H1 (cell line): ENCODE data around the gene WDFY1. TPM values are rescaled to one million over a fixed set of nuclear protein-coding genes. Genes with fewer than 3 reads are reported as not detected.

Experiments
- CTCF ChIA-PET: fragments of 300-600 bp; sonication (Branson Sonifier 250); formaldehyde crosslinking; loops from one replicate; lab custom pipeline; 2021; ENCODE audit not compliant: partially characterized antibody; lab: Charles Lee
- POLR2A ChIA-PET: fragments of 300-600 bp; sonication (Branson Sonifier 250); formaldehyde crosslinking; loops from one replicate; lab custom pipeline; 2021; ENCODE audit warnings: inconsistent platforms; ENCODE audit not compliant: partially characterized antibody; lab: Charles Lee
- DNase-seq, 2 experiments: peaks; one replicate each; pipeline versions ENCODE4 v3.0.0 to v3.0.0-alpha.2; 2010 to 2022; ENCODE audit warnings: low spot score in 2 of 2, low read depth in 1 of 2, mixed read lengths in 1 of 2
- FAIRE-seq: peaks from 2 replicates; lab custom pipeline; 2011; peaks lifted over from hg19 to GRCh38; lab: Jason Lieb, UNC
- H2AFZ ChIP-seq: 2 replicates; pipeline ENCODE4 v1.8.1; 2012; ENCODE audit warnings: low read length, inconsistent platforms
- H2AK5ac ChIP-seq: 2 replicates; pipeline ENCODE4 v1.6.1; 2013; ENCODE audit warnings: low read depth, low read length
- H2BK120ac ChIP-seq: replicated peaks from 2 replicates; pipeline ENCODE3; 2013; ENCODE audit warnings: low read depth, low read length, inconsistent platforms
- H2BK12ac ChIP-seq: 2 replicates; pipeline ENCODE4 v1.6.1; 2013; ENCODE audit warnings: low read depth, low read length
- H2BK15ac ChIP-seq: 2 replicates; pipeline ENCODE4 v1.6.1; 2013; ENCODE audit warnings: low read length
- H2BK20ac ChIP-seq: 2 replicates; pipeline ENCODE4 v1.6.1; 2013; ENCODE audit warnings: low read length
- H2BK5ac ChIP-seq: 2 replicates; pipeline ENCODE4 v1.6.1; 2013; ENCODE audit warnings: low read depth, low read length
- H3K14ac ChIP-seq: 2 replicates; pipeline ENCODE4 v1.6.1; 2013; ENCODE audit warnings: inconsistent platforms; ENCODE audit not compliant: insufficient read length
- H3K18ac ChIP-seq: 2 replicates; pipeline ENCODE4 v1.6.1; 2013; ENCODE audit warnings: low read length; ENCODE audit errors: extremely low read depth
- H3K23ac ChIP-seq: 2 replicates; pipeline ENCODE4 v1.6.1; 2013; ENCODE audit warnings: inconsistent platforms; ENCODE audit not compliant: insufficient read length
- H3K23me2 ChIP-seq: 2 replicates; pipeline ENCODE4 v1.6.1; 2013; ENCODE audit warnings: low read depth, low read length
- H3K27ac ChIP-seq: 2 replicates; pipeline ENCODE4 v1.6.1; 2011; ENCODE audit warnings: low read depth, low read length, inconsistent platforms
- H3K27me3 ChIP-seq, 4 experiments: replicated peaks in 1 of 4; 1 replicate in 1 of 4; 2 replicates in 3 of 4; pipeline versions ENCODE4 v1.6.1 to v1.8.1; 2011 to 2013; ENCODE audit warnings: low read length in 3 of 4, mild to moderate bottlenecking in 3 of 4, inconsistent platforms in 2 of 4, mixed read lengths in 2 of 4, moderate library complexity in 1 of 4; ENCODE audit not compliant: control insufficient read depth in 3 of 4, insufficient read depth in 3 of 4; ENCODE audit errors: extremely low read depth in 1 of 4
- H3K36me3 ChIP-seq, 4 experiments: 2 replicates each; pipeline versions ENCODE4 v1.6.1 to v1.8.1; 2011 to 2013; ENCODE audit warnings: mild to moderate bottlenecking in 4 of 4, low read length in 3 of 4, moderate library complexity in 2 of 4, control low read depth in 1 of 4, inconsistent platforms in 1 of 4; ENCODE audit not compliant: insufficient read depth in 4 of 4, control insufficient read depth in 2 of 4
- H3K4ac ChIP-seq: replicated peaks from 2 replicates; pipeline ENCODE3; 2013; ENCODE audit warnings: low read length, low read depth, mixed read lengths, inconsistent platforms; ENCODE audit not compliant: insufficient read length
- H3K4me1 ChIP-seq, 4 experiments: replicated peaks in 1 of 4; 1 replicate in 1 of 4; 2 replicates in 3 of 4; pipeline versions ENCODE4 v1.6.1 to v1.8.1; 2011 to 2013; ENCODE audit warnings: low read length in 3 of 4, inconsistent platforms in 2 of 4, mixed read lengths in 1 of 4; ENCODE audit not compliant: insufficient read depth in 4 of 4, control insufficient read depth in 3 of 4
- H3K4me2 ChIP-seq, 2 experiments: 2 replicates each; pipeline versions ENCODE4 v1.6.1 to v1.8.1; 2011 to 2013; ENCODE audit warnings: low read depth in 2 of 2, low read length in 2 of 2, control low read depth in 1 of 2, inconsistent platforms in 1 of 2, mild to moderate bottlenecking in 1 of 2; ENCODE audit not compliant: insufficient read depth in 1 of 2
- H3K4me3 ChIP-seq, 4 experiments: fragments of 200-600, 300-600 bp in 1 of 4; sonication (generic), shearing (Covaris generic), sonication (Bioruptor Twin) in 1 of 4; 2 replicates each; pipeline versions ENCODE4 v1.5.1 to v1.8.1; 2011 to 2016; ENCODE audit warnings: low read length in 4 of 4, low read depth in 3 of 4, control low read depth in 2 of 4, inconsistent platforms in 2 of 4, mild to moderate bottlenecking in 2 of 4, mixed read lengths in 1 of 4, moderate library complexity in 1 of 4; ENCODE audit not compliant: insufficient read depth in 2 of 4; ENCODE audit errors: extremely low read depth in 1 of 4
- H3K56ac ChIP-seq: replicated peaks from 2 replicates; pipeline ENCODE3; 2013; ENCODE audit warnings: low read depth, mild to moderate bottlenecking, mixed read lengths, low read length, inconsistent platforms; ENCODE audit not compliant: insufficient read length
- H3K79me1 ChIP-seq: 2 replicates; pipeline ENCODE4 v1.6.1; 2013; ENCODE audit warnings: low read depth, low read length, control low read depth
- H3K79me2 ChIP-seq, 2 experiments: 2 replicates each; pipeline versions ENCODE4 v1.6.1 to v1.8.1; 2012 to 2013; ENCODE audit warnings: low read length in 2 of 2, mild to moderate bottlenecking in 2 of 2, inconsistent platforms in 1 of 2; ENCODE audit not compliant: insufficient read depth in 2 of 2, control insufficient read depth in 1 of 2
- H3K9ac ChIP-seq, 4 experiments: replicated peaks in 1 of 4; 1 replicate in 1 of 4; 2 replicates in 3 of 4; pipeline versions ENCODE4 v1.6.1 to v1.8.1; 2011 to 2013; ENCODE audit warnings: low read depth in 3 of 4, low read length in 3 of 4, control low read depth in 2 of 4, mild to moderate bottlenecking in 2 of 4, moderate library complexity in 2 of 4, inconsistent platforms in 1 of 4; ENCODE audit errors: extremely low read depth in 1 of 4
- H3K9me3 ChIP-seq, 2 experiments: 2 replicates each; pipeline versions ENCODE4 v1.6.1 to v1.8.1; 2012 to 2013; ENCODE audit warnings: mild to moderate bottlenecking in 2 of 2, moderate library complexity in 2 of 2, control low read depth in 1 of 2, inconsistent platforms in 1 of 2, low read depth in 1 of 2, low read length in 1 of 2, mixed read lengths in 1 of 2; ENCODE audit not compliant: insufficient read depth in 2 of 2
- H4K20me1 ChIP-seq, 2 experiments: replicated peaks in 1 of 2; 2 replicates each; pipeline versions ENCODE3 to v1.8.1; 2011 to 2013; ENCODE audit warnings: inconsistent platforms in 2 of 2, low read length in 2 of 2, mild to moderate bottlenecking in 1 of 2; ENCODE audit not compliant: insufficient read depth in 2 of 2, control insufficient read depth in 1 of 2
- H4K5ac ChIP-seq: 2 replicates; pipeline ENCODE4 v1.6.1; 2013; ENCODE audit warnings: low read length, low read depth, mixed read lengths, inconsistent platforms; ENCODE audit not compliant: insufficient read length
- H4K8ac ChIP-seq: 2 replicates; pipeline ENCODE4 v1.8.0; 2013; ENCODE audit warnings: mild to moderate bottlenecking, moderate library complexity, low read length, inconsistent platforms; ENCODE audit not compliant: insufficient read depth; ENCODE audit errors: extremely low read depth
- H4K91ac ChIP-seq: replicated peaks from 2 replicates; pipeline ENCODE3; 2013; ENCODE audit warnings: low read length, mixed read lengths, inconsistent platforms; ENCODE audit not compliant: insufficient read length
- CBX8 ChIP-seq: fragments of 300-800, 300-1000 bp; sonication (generic); IDR thresholded peaks from 2 replicates; pipeline ENCODE4 v1.7.1; 2016; ENCODE audit warnings: low read depth, low read length, borderline replicate concordance
- EP300 ChIP-seq, 2 experiments: IDR thresholded peaks; 1 replicate in 1 of 2; 2 replicates in 1 of 2; pipeline ENCODE4 v1.6.1; 2011 to 2012; ENCODE audit warnings: low read depth in 2 of 2, low read length in 2 of 2, mild to moderate bottlenecking in 2 of 2, borderline replicate concordance in 1 of 2, inconsistent platforms in 1 of 2, moderate library complexity in 1 of 2
- GTF2F1 ChIP-seq: IDR thresholded peaks from 2 replicates; pipeline ENCODE4 v1.6.1; 2012; ENCODE audit warnings: low read depth, low read length, improper control_type of control experiment, borderline replicate concordance
- HDAC6 ChIP-seq: IDR thresholded peaks from one replicate; pipeline ENCODE4 v1.7.1; 2012; ENCODE audit warnings: low read depth, mild to moderate bottlenecking, inconsistent platforms, low read length, moderate library complexity
- JUND ChIP-seq: IDR thresholded peaks from 2 replicates; pipeline ENCODE4 v1.6.1; 2011; ENCODE audit warnings: mild to moderate bottlenecking, improper control_type of control experiment, low read length
- KDM1A ChIP-seq: fragments of 200-600, 300-600 bp; sonication (generic); IDR thresholded peaks from 2 replicates; pipeline ENCODE4 v1.7.1; 2016; ENCODE audit warnings: mild to moderate bottlenecking, low read length, borderline replicate concordance
- RAD21 ChIP-seq, 2 experiments: IDR thresholded peaks in 1 of 2; conservative IDR thresholded peaks in 1 of 2; 2 replicates each; pipeline ENCODE4 v1.6.1; 2011; ENCODE audit warnings: low read depth in 2 of 2, low read length in 2 of 2, improper control_type of control experiment in 1 of 2, inconsistent platforms in 1 of 2, mild to moderate bottlenecking in 1 of 2, moderate library complexity in 1 of 2
- RNF2 ChIP-seq: fragments of 200-900, 300-1000 bp; sonication (generic); IDR thresholded peaks from 2 replicates; pipeline ENCODE4 v1.7.1; 2016; ENCODE audit warnings: borderline replicate concordance, low read depth, mild to moderate bottlenecking, antibody characterized with exemption, low read length; ENCODE audit not compliant: poor library complexity, severe bottlenecking; ENCODE audit errors: missing control alignments
- SUZ12 ChIP-seq: fragments of 200-600 bp; sonication (generic); IDR thresholded peaks from 2 replicates; pipeline ENCODE4 v1.6.1; 2012; ENCODE audit warnings: mild to moderate bottlenecking, inconsistent platforms, low read length, moderate library complexity, mixed read lengths
- TAF7 ChIP-seq: optimal IDR thresholded peaks from 2 replicates; pipeline ENCODE3; 2011; ENCODE audit warnings: low read depth, mild to moderate bottlenecking, inconsistent platforms, low read length, moderate library complexity, borderline replicate concordance
- TCF12 ChIP-seq: IDR thresholded peaks from 2 replicates; pipeline ENCODE4 v1.6.1; 2011; ENCODE audit warnings: low read depth, mild to moderate bottlenecking, low read length
- YY1 ChIP-seq: IDR thresholded peaks from 2 replicates; pipeline ENCODE4 v1.6.1; 2011; ENCODE audit warnings: low read depth, mild to moderate bottlenecking, low read length
- ZNF274 ChIP-seq: IDR thresholded peaks from 2 replicates; pipeline ENCODE4 v1.7.0; 2012; ENCODE audit warnings: low read length, borderline replicate concordance; ENCODE audit errors: extremely low read depth
- WGBS, 2 experiments: shearing (Covaris generic) in 1 of 2; methylation state at CpG; one replicate each; pipeline versions ENCODE4 v1.1.6 to v1.1.7; 2013 to 2015; ENCODE audit warnings: low lambda C conversion rate in 2 of 2, mixed read lengths in 2 of 2, inconsistent platforms in 1 of 2, low coverage in 1 of 2, missing lambda C conversion rate in 1 of 2; ENCODE audit not compliant: insufficient replicate concordance in 2 of 2, insufficient coverage in 1 of 2, insufficient read length in 1 of 2; ENCODE audit errors: extremely low coverage in 1 of 2, missing lambda C conversion rate in 1 of 2; 5-methylcytosine and 5-hydroxymethylcytosine counted together
- polyA plus RNA-seq, 7 experiments: library from polyadenylated mRNA; depleted of rRNA in 3 of 7; stranded (reverse) in 5 of 7; unstranded in 2 of 7; fragments of >200 nt in 5 of 7; fragments of 200-250 nt in 2 of 7; gene quantifications; 1 replicate in 5 of 7; 2 replicates in 1 of 7; 4 replicates in 1 of 7; pipeline versions ENCODE4 v1.2.1 to v1.2.3, GENCODE V29; 2011 to 2013; ENCODE audit warnings: missing spikeins in 2 of 7, mixed read lengths in 2 of 7
- total RNA-seq: library from RNA; stranded (reverse); fragmentation: NEBNext Ultra II Directional; extraction: Animal tissue kit (Norgen Biotek cat#: 25700); gene quantifications from 2 replicates; pipeline ENCODE4 v1.2.1, GENCODE V29; 2021

WDFY1 gene
- total and polyA plus RNA-seq, 2 of the 8 experiments (the other 6 are each of a cell fraction or from before 2014, with no cell fraction given): 68.4 to 94.7 TPM

- Histone ChIP-seq H3K23me2 (no peaks in the 10 kb centered on the region), H3K36me3 (peaks cover 0 to 17% (median 4%) of the 10 kb centered on the region in 4 experiments; a peak in 4 of 8 replicates), H2BK120ac (no peak overlapping the region), H3K27me3 (no peaks in the 10 kb centered on the region), H2AFZ (no peak overlapping the region), H2BK15ac (no peak overlapping the region), H3K9me3 (no peaks in the 10 kb centered on the region), H3K56ac (no peak overlapping the region), H4K8ac (no peak overlapping the region), H4K20me1 (no peaks in the 10 kb centered on the region), H4K91ac (no peak overlapping the region), H3K4me2 (no peak overlapping the region), H3K23ac (no peak overlapping the region), H2BK20ac (no peak overlapping the region), H3K79me1 (no peaks in the 10 kb centered on the region), H3K27ac (no peak overlapping the region), H2BK12ac (no peak overlapping the region), H4K5ac (no peak overlapping the region), H2BK5ac (no peak overlapping the region), H3K79me2 (no peaks in the 10 kb centered on the region), H3K4ac (no peak overlapping the region), H3K14ac (no peak overlapping the region), H3K18ac (no peak overlapping the region), H3K9ac (no peak overlapping the region), H2AK5ac (no peak overlapping the region), H3K4me3 (no peak overlapping the region), H3K4me1 (no peaks in the 10 kb centered on the region)
- CTCF ChIA-PET: interaction anchor here (1.3 to 18.2 kb wide), 4 partner anchors 8 to 306 kb away, joined by 4 to 282 read pairs (median 156); no protein-coding TSS in a partner anchor
- WGBS, 2 experiments: 88% methylated on average over 4 of the region's 4 CpGs; no CpG with 5 or more reads in 1 of the 2 experiments
- FAIRE-seq (no peak), DNase-seq (no peak)
- POLR2A ChIA-PET: interaction anchor here (1.3 kb wide), 1 partner anchor 12 kb away, joined by 4 read pairs; no protein-coding TSS in a partner anchor
- no peak for TF ChIP-seq RNF2
- TF ChIP-seq GTF2F1: no peak
- no peak for TF ChIP-seq TAF7
- TF ChIP-seq YY1: no peak
- no peak for TF ChIP-seq KDM1A
- no peak for TF ChIP-seq JUND
- no peak for TF ChIP-seq RAD21 (IDR thresholded peaks at IDR 0.05 in 1 of 2, conservative IDR thresholded peaks at IDR 0.05 in 1 of 2; ENCODE audit: low read depth in 2 of 2, low read length in 2 of 2)
- no peak for TF ChIP-seq TCF12
- no peak for TF ChIP-seq CBX8
- TF ChIP-seq SUZ12: no peak
- TF ChIP-seq HDAC6: no peak
- no peak for TF ChIP-seq ZNF274
- TF ChIP-seq EP300 (IDR thresholded peaks at IDR 0.05; ENCODE audit: borderline replicate concordance in 1 of 2, low read depth in 2 of 2, low read length in 2 of 2): no peak
Measured at GRCh38 chr2:223978451-223978850, 33.3 kb upstream of the WDFY1 start.
